DMS153 treated with DMSO at 0.1 percent for 48 hours (cell line): ENCODE data around the gene DCN.
A peak's percentile ranks its signal among the peaks of the same experiment; 100 is the strongest.

Experiments
- DNase-seq: peaks from one replicate; lab custom pipeline; 2025; ENCODE audit not compliant: unreplicated experiment; lab: John Stamatoyannopoulos, UW

DCN gene

GRCh38 chr12:91188778-91189177 is 6.2 kb upstream of the DCN start:
- no peak for DNase-seq

- DNase-seq, result no peak
These were observed 3.5 kb upstream of the DCN start for GRCh38 chr12:91186156-91186555.

- no peak for DNase-seq
These were observed 2.8 kb upstream of the DCN start for GRCh38 chr12:91185421-91185820.

- no peak for DNase-seq
These were observed 934 bp upstream of the DCN start for GRCh38 chr12:91183551-91183950.

- DNase-seq, result no peak
These were observed 1.8 kb downstream of the DCN start for GRCh38 chr12:91180582-91181395.

- DNase-seq, result no peak
These were observed 2.6 kb downstream of the DCN start for GRCh38 chr12:91179966-91180561.

- DNase-seq, result no peak
These were observed 3.3 kb downstream of the DCN start for GRCh38 chr12:91179315-91179714.

GRCh38 chr12:91178781-91179180 is 3.8 kb downstream of the DCN start:
- no peak for DNase-seq

- peak; percentile 4 for DNase-seq
These were observed 4.5 kb downstream of the DCN start for GRCh38 chr12:91178139-91178561.

- DNase-seq, result no peak
These were observed 5.2 kb downstream of the DCN start for GRCh38 chr12:91177381-91177780.

- no peak for DNase-seq
These were observed 5.7 kb downstream of the DCN start for GRCh38 chr12:91176915-91177314.

- DNase-seq, result no peak
These were observed 6.3 kb downstream of the DCN start for GRCh38 chr12:91176358-91176757.

- DNase-seq, result no peak
These were observed 9.5 kb downstream of the DCN start for GRCh38 chr12:91173124-91173523.

- no peak for DNase-seq
These were observed 10.5 kb downstream of the DCN start for GRCh38 chr12:91172096-91172495.

- no peak for DNase-seq
These were observed 11.1 kb downstream of the DCN start for GRCh38 chr12:91171476-91171875.

GRCh38 chr12:91163116-91163515 is 19.5 kb downstream of the DCN start:
- DNase-seq, result no peak

GRCh38 chr12:91161009-91161408 is 21.6 kb downstream of the DCN start:
- no peak for DNase-seq

- DNase-seq, result no peak
These were observed 26.6 kb downstream of the DCN start for GRCh38 chr12:91155990-91156389.

GRCh38 chr12:91154131-91154530 is 28.5 kb downstream of the DCN start:
- no peak for DNase-seq

GRCh38 chr12:91144053-91144452 is 38.6 kb downstream of the DCN start:
- no peak for DNase-seq

GRCh38 chr12:91143206-91143605 is 39.4 kb downstream of the DCN start:
- DNase-seq, result no peak

GRCh38 chr12:91142221-91142631 is 40.4 kb downstream of the DCN start:
- no peak for DNase-seq
